ENCODE measurements around the gene MAP3K7.
"Not testable (repeated sequence)": the region's sequence is repeated elsewhere in the genome, so short reads cannot be mapped to it uniquely, and the experiment has no call there.

Gene MAP3K7

GRCh38 chr6:90575267-90575666 is 11.6 kb downstream of the MAP3K7 start:
- no peak for DNase-seq

DNA sequence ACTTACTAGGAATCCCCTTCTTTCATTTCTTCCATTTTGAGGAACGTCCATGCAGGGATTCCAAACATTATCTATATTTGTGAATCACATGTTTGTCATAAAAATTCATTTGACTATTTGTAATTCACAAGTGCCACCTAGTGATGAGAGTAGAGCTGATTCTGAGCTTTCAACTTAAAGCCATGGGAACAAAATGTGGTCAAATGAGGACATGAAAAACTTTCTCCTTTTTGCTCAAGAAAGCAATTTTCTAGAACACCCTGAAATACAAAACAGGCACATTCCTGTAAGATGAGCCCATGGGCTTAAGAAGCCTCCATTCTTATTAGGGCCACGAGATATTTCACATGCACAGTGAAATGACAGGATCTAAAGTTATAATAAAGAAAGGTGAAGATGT is 12.3 kb downstream of the MAP3K7 start:
- no peak for DNase-seq

GRCh38 chr6:90573624-90574023 is 13.2 kb downstream of the MAP3K7 start:
- no peak for DNase-seq

DNA sequence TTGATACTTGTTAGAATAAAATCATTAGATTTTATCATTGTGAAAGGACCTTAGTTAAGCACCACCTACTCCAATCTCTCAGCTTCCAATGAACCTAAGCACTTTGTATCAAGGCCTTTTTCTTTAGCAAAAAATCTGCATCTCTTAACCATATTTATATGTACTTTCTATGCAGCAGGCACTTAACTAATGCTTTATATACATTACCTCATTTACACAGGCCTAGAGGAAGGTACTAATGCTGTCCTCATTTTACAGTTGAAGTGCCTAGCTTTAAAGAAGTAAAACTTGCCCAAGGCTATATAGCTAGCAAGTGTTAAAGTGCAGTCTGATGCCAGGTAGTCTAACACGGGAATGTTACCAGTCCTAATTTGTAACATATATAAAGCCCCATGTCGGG is 14.0 kb downstream of the MAP3K7 start:
- no peak for DNase-seq

DNA sequence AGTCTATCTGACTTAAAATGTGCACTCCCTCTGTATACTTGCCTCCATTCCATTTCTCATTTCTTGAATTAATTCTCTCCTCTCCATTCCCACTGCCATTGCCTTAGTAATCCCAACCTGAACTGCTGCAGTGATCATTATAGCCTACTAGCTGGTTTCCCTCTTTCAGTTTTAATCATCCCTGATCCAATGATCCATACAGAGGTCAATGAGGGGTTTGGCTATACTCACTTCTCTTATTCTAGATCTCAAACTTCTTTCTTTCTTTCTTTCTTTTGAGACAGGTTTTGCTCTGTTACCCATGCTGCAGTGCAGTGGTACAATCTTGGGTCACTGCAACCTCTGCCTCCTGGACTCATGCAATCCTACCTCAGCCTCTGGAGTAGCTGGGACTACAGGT is 17.6 kb downstream of the MAP3K7 start:
- no peak for DNase-seq

DNA sequence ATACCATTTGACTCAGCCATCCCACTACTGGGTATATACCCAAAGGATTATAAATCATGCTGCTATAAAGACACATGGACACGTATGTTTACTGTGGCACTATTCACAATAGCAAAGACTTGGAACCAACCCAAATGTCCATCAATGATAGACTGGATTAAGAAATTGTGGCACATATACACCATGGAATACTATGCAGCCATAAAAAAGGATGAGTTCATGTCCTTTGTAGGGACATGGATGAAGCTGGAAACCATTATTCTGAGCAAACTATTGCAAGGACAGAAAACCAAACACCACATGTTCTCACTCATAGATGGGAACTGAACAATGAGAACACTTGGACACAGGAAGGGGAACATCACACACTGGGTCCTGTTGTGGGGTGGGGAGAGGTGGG is 19.2 kb downstream of the MAP3K7 start:
- DNase-seq = not testable (repeated sequence)

DNA sequence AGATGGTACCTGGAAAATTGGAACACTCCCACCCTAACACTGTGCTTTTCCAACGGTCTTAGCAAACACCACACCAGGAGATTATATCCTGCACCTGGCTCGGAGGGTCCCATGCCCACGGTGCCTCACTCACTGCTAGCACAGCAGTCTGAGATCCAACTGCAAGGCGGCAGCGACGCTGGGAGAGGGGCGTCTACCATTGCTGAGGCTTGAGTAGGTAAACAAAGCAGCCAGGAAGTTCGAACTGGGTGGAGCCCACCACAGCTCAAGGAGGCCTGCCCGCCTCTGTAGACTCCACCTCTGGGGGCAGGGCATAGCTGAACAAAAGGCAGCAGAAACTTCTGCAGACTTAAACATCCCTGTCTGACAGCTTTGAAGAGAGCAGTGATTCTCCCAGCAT is 24.5 kb downstream of the MAP3K7 start:
- DNase-seq = not testable (repeated sequence)

DNA sequence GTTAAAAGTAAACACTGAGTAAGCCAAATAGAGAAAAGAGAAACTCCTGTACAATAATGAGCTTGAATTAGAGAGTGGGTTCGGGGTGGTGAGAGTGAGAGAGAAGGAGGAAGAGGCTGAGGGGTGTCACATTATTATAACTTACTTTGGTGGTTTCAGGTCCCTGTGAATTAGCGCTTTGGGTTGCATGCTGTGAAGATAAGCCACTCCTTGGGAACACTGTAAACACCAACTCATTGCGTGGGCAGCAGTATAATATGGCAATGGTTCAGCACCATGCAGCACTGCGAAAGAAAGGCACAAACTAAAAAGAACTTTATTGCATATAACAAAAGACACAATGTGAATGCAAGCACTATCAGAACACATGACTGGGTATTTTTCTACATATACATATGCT is 26.9 kb downstream of the MAP3K7 start:
- no peak for DNase-seq

DNA sequence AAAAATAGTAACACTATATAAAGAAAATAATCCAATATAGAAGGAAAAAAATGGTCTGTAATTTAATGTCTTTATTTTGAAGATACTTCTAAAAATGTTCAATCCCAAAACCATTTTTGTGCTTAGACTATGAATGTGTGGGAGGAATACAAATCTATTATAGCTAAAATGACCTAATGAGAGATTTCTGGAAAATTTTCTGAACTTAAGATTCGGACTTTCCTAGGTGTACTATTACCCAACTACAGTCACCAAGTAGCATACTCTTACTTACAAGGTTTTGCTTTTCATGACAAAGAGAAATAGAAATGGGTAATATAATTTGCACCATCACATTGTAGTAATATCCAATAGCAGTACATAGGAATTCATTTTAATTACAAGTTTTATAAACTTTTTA is 29.9 kb downstream of the MAP3K7 start:
- no peak for DNase-seq

GRCh38 chr6:90547991-90548390 is 38.9 kb downstream of the MAP3K7 start:
- no peak for DNase-seq

DNA sequence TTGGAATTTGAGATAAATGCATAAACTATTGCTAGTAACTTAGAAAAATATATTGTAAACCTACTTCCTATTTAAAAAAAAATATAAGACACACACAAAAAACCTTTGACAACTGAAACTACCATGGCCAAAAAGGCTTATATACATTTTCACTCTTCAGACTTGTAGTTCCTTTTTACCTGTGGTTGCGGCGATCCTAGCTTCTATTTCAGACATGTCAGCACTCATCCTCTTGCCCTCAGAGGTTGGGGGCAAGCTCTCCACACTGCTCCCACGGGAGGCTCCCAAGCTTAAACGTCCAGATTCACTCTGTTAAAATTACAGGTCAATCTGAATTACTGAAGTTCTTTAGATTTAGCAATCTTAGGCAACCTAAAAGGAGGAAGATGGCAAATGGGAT is 39.8 kb downstream of the MAP3K7 start:
- no peak for DNase-seq

GRCh38 chr6:90545448-90545847 is 41.4 kb downstream of the MAP3K7 start:
- no peak for DNase-seq

GRCh38 chr6:90544741-90545140 is 42.1 kb downstream of the MAP3K7 start:
- no peak for DNase-seq

GRCh38 chr6:90544081-90544480 is 42.8 kb downstream of the MAP3K7 start:
- no peak for DNase-seq

GRCh38 chr6:90541221-90541620 is 45.7 kb downstream of the MAP3K7 start:
- DNase-seq = no peak

DNA sequence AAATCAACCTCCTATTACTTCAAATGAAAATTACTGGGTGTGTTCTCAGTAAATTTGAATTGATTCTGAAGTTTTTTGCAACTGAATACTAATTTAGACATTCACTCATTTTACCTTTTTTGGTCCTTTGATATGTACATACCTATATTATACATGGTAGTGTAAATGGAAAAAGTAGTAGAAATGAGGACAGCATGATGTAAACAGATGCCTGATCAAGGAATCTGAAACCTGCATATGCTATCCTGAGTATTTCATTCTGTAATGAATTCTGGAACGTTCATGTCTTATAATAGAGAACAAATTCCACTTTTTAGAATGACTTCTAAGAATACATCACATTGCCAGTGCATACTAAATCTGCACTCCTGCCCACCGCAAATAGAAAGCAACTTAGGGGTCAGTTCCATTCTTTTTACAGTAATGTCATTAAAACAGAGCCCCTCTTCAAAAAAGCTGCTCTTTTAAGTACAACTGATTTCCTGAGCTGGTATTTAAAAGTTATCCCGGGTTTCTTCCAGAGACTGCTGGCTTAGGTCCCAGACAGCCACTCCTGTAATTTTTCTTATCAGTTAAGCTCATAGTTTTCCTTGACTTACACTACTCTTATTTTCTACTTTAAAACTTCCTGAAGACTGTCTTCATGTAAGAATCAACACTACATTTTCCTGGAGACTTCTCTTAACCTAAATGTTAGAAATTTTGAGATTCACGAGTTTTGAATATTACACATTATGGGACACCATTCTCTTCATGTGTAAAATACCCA is 48.4 kb downstream of the MAP3K7 start:
- no peak for DNase-seq

DNA sequence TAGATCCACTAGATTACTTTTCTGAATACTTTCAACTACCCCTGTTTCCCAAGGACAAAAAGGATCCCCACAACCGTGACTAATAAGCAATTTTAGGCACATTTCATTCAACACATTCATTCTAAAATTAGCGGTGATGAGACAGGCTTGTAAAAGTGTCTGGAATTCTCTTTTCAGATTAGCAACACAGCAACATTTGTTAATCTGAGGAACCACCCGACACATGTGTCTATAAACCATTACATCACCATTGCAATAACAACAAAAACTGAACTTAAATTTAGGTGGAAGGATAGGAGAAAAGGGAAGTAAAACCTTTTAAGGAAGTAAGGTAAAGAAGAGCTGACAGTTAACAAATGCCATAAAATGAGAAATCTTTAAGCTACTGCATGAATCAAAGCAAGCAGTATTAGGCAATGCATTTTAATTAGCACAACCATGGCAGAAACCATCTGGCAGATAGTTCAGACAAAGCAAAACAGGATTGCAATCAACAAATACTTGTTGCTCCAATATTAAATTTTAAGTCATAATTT is 49.1 kb downstream of the MAP3K7 start:
- peak; percentile 96 for DNase-seq

DNA sequence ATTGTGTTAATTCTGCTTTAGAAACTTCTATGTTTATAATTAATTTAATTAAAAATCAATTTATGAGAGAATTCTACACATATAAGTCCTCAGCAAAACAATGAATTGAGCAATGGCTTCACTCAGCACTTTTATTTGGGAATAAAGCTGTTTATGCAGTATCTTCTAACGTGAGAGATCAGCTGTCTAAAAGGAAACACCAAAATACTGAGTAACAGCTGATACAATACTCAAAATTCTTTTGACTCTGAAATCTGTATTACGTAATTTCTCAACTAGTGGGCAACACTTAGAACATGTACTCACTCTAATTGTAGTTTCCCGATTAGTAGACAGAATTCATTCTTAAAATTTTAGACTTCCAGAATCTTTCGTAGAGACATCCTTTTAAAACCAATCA is 49.8 kb downstream of the MAP3K7 start:
- DNase-seq = no peak

DNA sequence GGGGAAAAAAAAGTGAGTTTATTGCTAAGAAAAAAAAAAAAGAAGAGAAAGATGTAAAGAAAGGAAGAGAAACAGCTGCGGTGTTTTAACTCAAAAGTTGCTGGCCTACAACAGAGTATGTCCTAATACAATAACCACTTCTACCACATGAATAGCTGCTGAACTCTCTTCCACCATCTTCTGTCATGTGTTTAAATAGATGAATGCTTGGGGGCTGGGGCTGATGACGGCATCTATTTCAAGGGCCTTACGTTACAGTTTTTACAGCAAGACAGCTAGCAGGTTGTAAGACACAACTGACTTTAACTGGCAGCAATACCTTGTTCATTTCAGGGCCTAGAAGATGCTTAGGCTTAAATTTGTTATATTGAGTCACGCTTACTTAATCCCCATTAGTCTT is 50.4 kb downstream of the MAP3K7 start:
- DNase-seq = no peak

GRCh38 chr6:90534337-90535025 is 52.4 kb downstream of the MAP3K7 start:
- DNase-seq = no peak

- DNase-seq = no peak
Observed at GRCh38 chr6:90533615-90534336, 53.1 kb downstream of the MAP3K7 start.

- no peak for DNase-seq
Observed at GRCh38 chr6:90530882-90531281, 56.0 kb downstream of the MAP3K7 start.

DNA sequence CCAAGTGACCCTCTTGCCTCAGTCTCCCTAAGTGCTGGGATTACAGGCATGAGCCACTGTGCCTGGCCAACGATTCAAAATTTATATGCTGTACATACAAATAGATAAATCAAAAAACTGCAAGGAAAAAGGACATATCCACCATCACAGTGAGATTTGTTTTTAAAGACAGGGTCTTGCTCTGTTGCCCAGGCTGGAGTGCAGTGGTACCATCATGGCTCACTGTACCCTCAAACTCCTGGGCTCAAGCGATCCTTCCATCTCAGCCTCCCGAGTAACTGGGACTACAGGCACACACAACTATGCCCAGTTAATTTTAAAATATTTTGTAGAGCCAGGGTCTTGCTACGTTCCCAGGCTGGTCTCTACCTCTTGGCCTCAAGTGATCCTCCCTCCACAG is 61.5 kb downstream of the MAP3K7 start:
- DNase-seq = no peak
